Gastrocnemius medialis (tissue), 4 donors: ENCODE data around the gene ZBED5.

ENCODE experiments used
- CTCF ChIP-seq, 5 experiments: fragments of 450-650 bp in 3 of 5; fragments of 200-600 bp in 2 of 5; sonication (generic) in 2 of 5; IDR thresholded peaks in 4 of 5; conservative IDR thresholded peaks in 1 of 5; 1 replicate in 4 of 5; 2 replicates in 1 of 5; pipeline ENCODE4 v1.5.1; 2016 to 2019; ENCODE audit warnings: antibody characterized with exemption in 5 of 5, mild to moderate bottlenecking in 3 of 5, moderate library complexity in 3 of 5
- POLR2A ChIP-seq, 2 donors: fragments of 450-650 bp; IDR thresholded peaks; one replicate each; pipeline ENCODE4 v1.6.1; 2017; ENCODE audit warnings: antibody characterized with exemption in 2 of 2, mild to moderate bottlenecking in 2 of 2, moderate library complexity in 2 of 2

- TF ChIP-seq CTCF (IDR thresholded peaks at IDR 0.05 in 4 of 5, conservative IDR thresholded peaks at IDR 0.05 in 1 of 5) (no peak), POLR2A (IDR thresholded peaks at IDR 0.05) (no peak)
Observed at GRCh38 chr11:10886652-10887250, 28.9 kb upstream of the ZBED5 start.
